BJ (cell line): ENCODE results near the gene SBNO2. TPM values are rescaled to one million over a fixed set of nuclear protein-coding genes. Genes with fewer than 3 reads are reported as not detected.

Source experiments
- CTCF ChIA-PET: fragments of 350-600 bp; formaldehyde crosslinking; extraction: SDS; loops from one replicate; lab custom pipeline; 2021; ENCODE audit warnings: antibody characterized with exemption, inconsistent platforms; lab: Yijun Ruan, JAX
- POLR2A ChIA-PET: fragments of 300-600 bp; sonication (Branson Sonifier 250); formaldehyde crosslinking; extraction: SDS; loops from one replicate; lab custom pipeline; 2021; ENCODE audit warnings: antibody characterized with exemption; lab: Charles Lee
- DNase-seq: peaks from one replicate; pipeline ENCODE4 v3.0.0-alpha.2; 2011; ENCODE audit warnings: low read depth
- H3K27me3 ChIP-seq: 2 replicates; pipeline ENCODE4 v1.6.0; 2011; ENCODE audit warnings: low read length; ENCODE audit not compliant: control insufficient read depth, insufficient read depth
- H3K36me3 ChIP-seq: 2 replicates; pipeline ENCODE4 v1.5.1; 2011; ENCODE audit warnings: low read length; ENCODE audit not compliant: control insufficient read depth, insufficient read depth
- H3K4me3 ChIP-seq: 2 replicates; pipeline ENCODE4 v1.5.1; 2011; ENCODE audit warnings: low read depth, mild to moderate bottlenecking, control low read depth, low read length
- polyA plus RNA-seq: library from polyadenylated mRNA; depleted of rRNA; stranded (reverse); fragments of >200 nt; gene quantifications from 2 replicates; pipeline ENCODE4 v1.2.3, GENCODE V29; 2011
- TF ChIP-seq, protein P1 (sequence below): IDR thresholded peaks from 2 replicates; pipeline ENCODE4 v1.5.1; 2011; ENCODE audit warnings: low read depth, mild to moderate bottlenecking, control low read depth, inconsistent platforms, low read length, moderate library complexity; ENCODE audit not compliant: insufficient read depth

Gene SBNO2
- polyA plus RNA-seq, 1 experiment: 26.1 TPM

DNA sequence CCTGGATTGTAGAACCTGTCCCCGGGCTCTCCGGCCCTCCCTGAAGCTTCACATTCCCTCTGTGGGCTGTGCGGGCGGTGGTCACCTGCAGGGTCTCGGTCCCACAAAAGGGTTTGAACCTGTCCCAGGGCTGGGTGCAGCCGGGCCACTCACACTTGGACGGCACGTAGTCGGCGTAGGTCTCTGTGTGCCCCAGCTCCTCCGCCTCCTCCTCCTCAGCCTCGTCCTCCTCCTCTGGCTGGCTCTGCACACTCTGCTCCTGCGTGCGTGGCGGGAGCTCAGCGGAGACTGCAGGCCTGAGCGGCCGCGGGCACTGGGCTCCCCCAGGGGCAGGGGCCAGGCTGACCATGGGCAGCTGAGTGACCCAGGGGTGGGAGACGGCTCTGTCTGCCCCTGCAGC, 50.7 kb downstream of the SBNO2 start:
- TF ChIP-seq, protein P1, sequence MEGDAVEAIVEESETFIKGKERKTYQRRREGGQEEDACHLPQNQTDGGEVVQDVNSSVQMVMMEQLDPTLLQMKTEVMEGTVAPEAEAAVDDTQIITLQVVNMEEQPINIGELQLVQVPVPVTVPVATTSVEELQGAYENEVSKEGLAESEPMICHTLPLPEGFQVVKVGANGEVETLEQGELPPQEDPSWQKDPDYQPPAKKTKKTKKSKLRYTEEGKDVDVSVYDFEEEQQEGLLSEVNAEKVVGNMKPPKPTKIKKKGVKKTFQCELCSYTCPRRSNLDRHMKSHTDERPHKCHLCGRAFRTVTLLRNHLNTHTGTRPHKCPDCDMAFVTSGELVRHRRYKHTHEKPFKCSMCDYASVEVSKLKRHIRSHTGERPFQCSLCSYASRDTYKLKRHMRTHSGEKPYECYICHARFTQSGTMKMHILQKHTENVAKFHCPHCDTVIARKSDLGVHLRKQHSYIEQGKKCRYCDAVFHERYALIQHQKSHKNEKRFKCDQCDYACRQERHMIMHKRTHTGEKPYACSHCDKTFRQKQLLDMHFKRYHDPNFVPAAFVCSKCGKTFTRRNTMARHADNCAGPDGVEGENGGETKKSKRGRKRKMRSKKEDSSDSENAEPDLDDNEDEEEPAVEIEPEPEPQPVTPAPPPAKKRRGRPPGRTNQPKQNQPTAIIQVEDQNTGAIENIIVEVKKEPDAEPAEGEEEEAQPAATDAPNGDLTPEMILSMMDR: no peak
- ChIA-PET CTCF (interaction anchor here (3.1 kb wide), 1 partner anchor 10 kb away, joined by 20 read pairs; no protein-coding TSS in a partner anchor), POLR2A (interaction anchor here (1.1 kb wide), 1 partner anchor 145 kb away, joined by 3 read pairs; no protein-coding TSS in a partner anchor)
- Histone ChIP-seq H3K27me3 (no peaks in the 10 kb centered on the region), H3K4me3 (no peak overlapping the region), H3K36me3 (peaks cover 70% of the 10 kb centered on the region)
- DNase-seq: no peak

DNA sequence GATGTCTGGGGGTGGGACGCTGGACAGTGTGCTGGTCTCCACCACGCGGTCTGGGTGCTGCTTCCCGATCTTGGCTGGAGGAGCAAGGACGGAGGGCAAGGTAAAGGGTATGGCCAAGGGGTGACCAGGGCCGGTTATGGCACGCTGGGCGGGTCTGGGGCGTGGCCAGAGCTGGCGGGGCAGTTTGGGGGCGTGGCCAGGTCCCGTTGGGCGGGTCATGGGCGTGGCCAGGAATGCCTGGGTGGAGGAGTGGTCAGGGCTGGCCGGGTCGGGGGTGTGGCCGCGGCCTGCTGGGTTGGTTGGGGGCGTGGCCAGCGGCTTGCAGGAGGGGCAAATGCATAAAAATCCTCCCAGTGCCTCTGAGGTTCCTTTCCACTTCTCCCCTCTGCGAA, 51.1 kb downstream of the SBNO2 start:
- peaks cover 71% of the 10 kb centered on the region for H3K36me3 ChIP-seq
- ChIA-PET CTCF (interaction anchor here (3.1 kb wide), 1 partner anchor 10 kb away, joined by 20 read pairs; no protein-coding TSS in a partner anchor), POLR2A (interaction anchor here (1.1 kb wide), 1 partner anchor 146 kb away, joined by 3 read pairs; no protein-coding TSS in a partner anchor)
- TF ChIP-seq, protein P1: no peak
- H3K27me3 ChIP-seq: no peaks in the 10 kb centered on the region
- no peak for DNase-seq
- H3K4me3 ChIP-seq: no peak overlapping the region

DNA sequence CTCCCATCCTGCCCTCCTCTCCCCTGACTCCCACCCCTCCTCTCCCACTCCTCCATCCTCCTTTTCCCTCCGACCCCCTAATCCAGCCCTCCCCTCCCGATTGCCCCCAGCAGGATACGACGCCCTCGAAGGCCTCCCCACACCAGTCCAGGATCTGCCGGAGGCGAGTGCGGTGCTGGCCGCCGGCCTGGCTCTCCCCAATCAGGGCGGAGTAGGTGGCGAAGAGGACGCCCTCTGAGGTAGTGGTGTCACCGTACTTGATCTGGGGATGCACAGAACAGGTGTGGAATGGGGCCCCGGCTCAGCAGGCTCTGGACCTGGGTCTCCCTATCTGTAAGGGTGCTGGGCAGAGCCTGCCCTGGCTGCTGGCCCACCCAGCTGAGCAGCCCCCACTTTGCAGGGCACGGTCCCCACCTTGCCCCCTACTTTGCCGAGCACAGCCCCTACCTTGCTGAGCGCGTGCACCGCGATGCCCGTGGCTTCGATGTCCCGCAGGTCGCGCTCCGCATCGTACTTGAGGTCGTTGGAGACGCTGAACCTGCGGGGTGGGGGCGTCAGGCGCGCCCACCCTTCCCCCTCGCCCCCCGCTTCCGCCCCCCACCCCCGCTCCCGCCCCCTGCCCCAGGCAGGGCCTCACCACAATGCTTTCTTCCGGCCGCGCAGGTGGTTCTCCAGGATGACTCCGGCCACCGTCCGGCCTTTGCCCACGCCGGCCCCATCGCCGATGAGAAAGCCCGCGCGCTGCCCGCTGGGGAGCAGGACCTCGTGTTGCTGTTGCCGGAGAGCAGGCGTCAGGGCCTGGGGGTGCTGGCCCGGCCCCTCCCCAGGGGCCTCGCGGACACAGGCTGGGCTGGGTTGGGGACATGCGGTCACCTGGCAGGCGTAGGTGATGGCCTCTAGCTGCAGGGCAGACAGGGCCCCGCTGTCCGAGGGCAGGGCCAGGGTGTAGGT, 51.8 kb downstream of the SBNO2 start:
- Histone ChIP-seq H3K27me3 (no peaks in the 10 kb centered on the region), H3K4me3 (no peak overlapping the region), H3K36me3 (peaks cover 71% of the 10 kb centered on the region)
- ChIA-PET CTCF (interaction anchor here (1.9 to 3.1 kb wide), 2 partner anchors 9 to 144 kb away, joined by 3 to 20 read pairs; no protein-coding TSS in a partner anchor), POLR2A (no interaction called here)
- TF ChIP-seq, protein P1: no peak
- no peak for DNase-seq

DNA sequence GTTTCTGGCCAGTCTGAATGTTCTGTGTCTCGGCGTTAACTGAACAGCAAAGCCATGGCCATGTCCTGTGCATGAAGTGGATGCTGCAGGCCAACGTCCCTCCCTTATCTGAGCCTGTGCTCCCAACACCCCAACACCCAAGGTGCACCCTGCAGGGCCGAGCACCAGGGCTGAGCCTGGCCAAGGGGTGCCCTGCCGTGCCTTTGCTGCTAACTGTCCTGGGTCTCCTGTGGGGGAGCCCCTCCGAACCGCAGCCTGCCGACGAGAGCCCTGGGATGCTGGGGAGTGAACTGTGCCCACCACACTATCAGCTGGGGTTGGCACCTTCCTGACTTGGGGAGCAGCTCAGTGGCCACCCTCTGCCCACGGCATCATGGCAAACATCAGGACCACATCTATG, 52.7 kb downstream of the SBNO2 start:
- TF ChIP-seq, protein P1: no peak
- Histone ChIP-seq H3K27me3 (no peaks in the 10 kb centered on the region), H3K36me3 (peaks cover 71% of the 10 kb centered on the region), H3K4me3 (no peak overlapping the region)
- ChIA-PET POLR2A (no interaction called here), CTCF (interaction anchor here (1.9 to 2.4 kb wide), 2 partner anchors 9 to 145 kb away, joined by 3 to 6 read pairs; no protein-coding TSS in a partner anchor)
- no peak for DNase-seq
